Mesodermal cell (in vitro differentiated cells): ENCODE data around the gene PDLIM5.

ENCODE experiments used
- H3K27ac ChIP-seq: 2 replicates; pipeline ENCODE4 v1.7.0; 2013; ENCODE audit warnings: mild to moderate bottlenecking, low read depth, low read length, moderate library complexity; ENCODE audit not compliant: severe bottlenecking
- H3K36me3 ChIP-seq: 2 replicates; pipeline ENCODE4 v1.7.1; 2013; ENCODE audit warnings: mild to moderate bottlenecking, low read length, moderate library complexity; ENCODE audit not compliant: control insufficient read depth, insufficient read depth
- H3K4me1 ChIP-seq: one replicate; pipeline ENCODE4 v1.7.1; 2013; ENCODE audit warnings: mild to moderate bottlenecking, low read length; ENCODE audit not compliant: insufficient read depth, control insufficient read depth, poor library complexity, severe bottlenecking
- H3K4me3 ChIP-seq: 2 replicates; pipeline ENCODE4 v1.7.0; 2013; ENCODE audit warnings: low read length, control low read depth, mild to moderate bottlenecking; ENCODE audit not compliant: insufficient read depth, poor library complexity, severe bottlenecking; ENCODE audit errors: extremely low read depth
- H3K9me3 ChIP-seq: 2 replicates; pipeline ENCODE4 v1.7.1; 2013; ENCODE audit warnings: mild to moderate bottlenecking, low read length, moderate library complexity; ENCODE audit not compliant: control insufficient read depth
- WGBS, 2 experiments: methylation state at CpG; one replicate each; pipeline ENCODE4 v1.1.5; 2013; ENCODE audit warnings: missing lambda C conversion rate in 2 of 2; ENCODE audit not compliant: insufficient coverage in 2 of 2; 5-methylcytosine and 5-hydroxymethylcytosine counted together

The PDLIM5 gene

DNA sequence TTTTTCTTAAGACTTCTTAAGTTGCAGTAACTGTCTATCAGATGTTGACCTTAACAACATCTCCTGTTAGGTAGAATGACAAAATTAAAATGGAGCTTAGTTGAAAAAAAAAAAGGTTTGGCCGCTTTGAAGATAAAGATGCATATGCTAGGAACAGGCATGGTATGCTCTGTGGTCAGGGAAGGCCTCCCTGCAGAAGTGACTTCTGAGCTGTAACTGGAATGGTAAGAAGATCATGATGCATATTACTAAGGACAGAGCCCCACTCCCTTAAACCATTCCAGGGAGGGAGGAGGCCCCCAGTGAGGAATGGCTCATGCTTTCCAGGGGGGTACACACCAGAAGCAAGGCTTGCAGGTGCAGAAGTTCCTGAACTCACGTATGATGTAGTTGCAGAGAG, 43.7 kb downstream of the PDLIM5 start:
- no peak overlapping the region for H3K4me3 ChIP-seq
- peaks cover 12% of the 10 kb centered on the region for H3K36me3 ChIP-seq
- no peaks in the 10 kb centered on the region for H3K4me1 ChIP-seq
- no peaks in the 10 kb centered on the region for H3K9me3 ChIP-seq
- WGBS, 2 experiments = 86 to 94% methylated on average over 2 of the region's 2 CpGs
- no peak overlapping the region for H3K27ac ChIP-seq

DNA sequence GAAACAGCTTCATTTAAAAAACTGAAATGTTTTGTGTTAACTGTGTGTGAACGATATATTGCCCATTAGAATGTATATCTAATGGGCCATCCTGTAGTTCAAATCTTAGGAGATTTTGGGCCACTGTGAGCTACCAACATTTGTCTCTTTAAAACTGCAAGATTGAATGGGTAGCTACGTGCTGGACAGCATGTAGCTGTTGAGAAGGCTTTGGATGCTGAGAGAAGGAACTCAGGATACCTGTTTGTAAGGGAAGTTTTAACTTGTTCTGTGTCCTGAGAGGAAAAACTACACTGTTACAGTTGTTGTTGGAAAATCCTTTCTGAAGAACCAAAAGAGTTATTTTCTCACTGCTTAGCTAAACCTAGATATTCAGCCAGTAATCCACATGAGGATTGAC, 45.9 kb downstream of the PDLIM5 start:
- H3K27ac ChIP-seq = no peak overlapping the region
- H3K9me3 ChIP-seq = no peaks in the 10 kb centered on the region
- H3K4me1 ChIP-seq = no peaks in the 10 kb centered on the region
- no peak overlapping the region for H3K4me3 ChIP-seq
- H3K36me3 ChIP-seq = peaks cover 17% of the 10 kb centered on the region
- 91 to 100% methylated on average over 1 to 2 of the region's 2 CpGs for WGBS, 2 experiments

DNA sequence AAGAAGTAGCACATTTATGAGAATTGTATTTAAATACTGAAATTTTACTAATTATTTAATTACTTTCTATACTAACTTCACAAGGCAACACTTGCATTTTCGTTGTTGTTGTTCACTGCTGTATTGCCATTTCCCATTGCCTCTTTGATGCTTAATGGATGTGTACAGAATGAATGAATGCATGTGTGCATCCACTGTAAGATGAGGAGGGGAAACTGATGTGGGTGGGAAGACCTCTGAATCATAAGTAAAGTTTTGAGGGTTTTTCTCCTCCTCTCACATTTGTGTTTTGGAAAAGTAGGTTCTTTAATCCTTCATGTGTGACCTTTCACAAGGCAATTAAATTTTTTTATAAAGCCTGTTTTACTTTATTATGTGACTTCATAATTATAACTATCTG, 46.8 kb downstream of the PDLIM5 start:
- no peaks in the 10 kb centered on the region for H3K4me1 ChIP-seq
- H3K36me3 ChIP-seq = peaks cover 17% of the 10 kb centered on the region
- 100% methylated on average over 1 of the region's 1 CpG; no CpG with 5 or more reads in 1 of the 2 experiments for WGBS, 2 experiments
- H3K4me3 ChIP-seq = no peak overlapping the region
- no peaks in the 10 kb centered on the region for H3K9me3 ChIP-seq
- no peak overlapping the region for H3K27ac ChIP-seq

DNA sequence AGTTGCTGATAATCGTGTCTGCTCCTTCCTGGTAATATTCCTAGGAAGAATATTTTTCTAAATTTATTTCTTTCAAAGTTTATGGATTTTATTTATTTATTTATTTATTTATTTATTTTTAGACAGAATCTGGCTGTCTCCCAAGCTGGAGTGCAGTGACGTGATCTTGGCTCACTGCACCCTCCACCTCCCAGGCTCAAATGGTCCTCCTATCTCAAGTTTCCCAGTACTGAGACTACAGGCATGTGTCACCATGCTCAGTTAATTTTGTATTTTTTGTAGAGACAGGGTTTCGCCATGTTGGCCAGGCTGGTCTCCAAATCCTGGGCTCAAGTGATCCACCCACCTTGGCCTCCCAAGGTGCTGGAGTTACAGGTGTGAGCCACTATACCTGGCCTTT, 48.9 kb downstream of the PDLIM5 start:
- no peaks in the 10 kb centered on the region for H3K9me3 ChIP-seq
- H3K27ac ChIP-seq = no peak overlapping the region
- no peak overlapping the region for H3K4me3 ChIP-seq
- H3K4me1 ChIP-seq = no peaks in the 10 kb centered on the region
- H3K36me3 ChIP-seq = peaks cover 9% of the 10 kb centered on the region
- 85 to 100% methylated on average over 1 to 2 of the region's 3 CpGs for WGBS, 2 experiments

DNA sequence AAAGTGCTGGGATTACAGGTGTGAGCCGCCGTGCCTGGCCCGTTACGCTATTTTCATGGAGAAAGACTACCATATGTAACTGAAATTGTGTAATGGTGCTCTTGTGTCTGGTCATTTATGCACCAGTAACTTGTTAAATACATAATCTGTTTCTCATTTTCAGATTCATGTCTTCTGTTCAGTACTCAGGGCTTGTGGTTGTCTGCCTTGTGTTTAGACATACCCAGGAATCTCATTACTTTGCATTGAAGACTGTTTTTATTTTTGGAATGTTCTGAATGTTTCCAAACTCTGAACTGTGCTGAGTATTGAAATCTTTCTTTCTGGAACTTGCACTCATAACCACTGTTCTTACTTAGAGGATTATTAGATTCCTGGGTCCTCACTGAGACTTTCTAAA, 52.8 kb downstream of the PDLIM5 start:
- H3K4me1 ChIP-seq = peaks cover 8% of the 10 kb centered on the region
- H3K27ac ChIP-seq = no peak overlapping the region
- no peaks in the 10 kb centered on the region for H3K9me3 ChIP-seq
- no peak overlapping the region for H3K4me3 ChIP-seq
- WGBS, 2 experiments = 93% methylated on average over 3 of the region's 4 CpGs; no CpG with 5 or more reads in 1 of the 2 experiments
- peaks cover 9% of the 10 kb centered on the region for H3K36me3 ChIP-seq

DNA sequence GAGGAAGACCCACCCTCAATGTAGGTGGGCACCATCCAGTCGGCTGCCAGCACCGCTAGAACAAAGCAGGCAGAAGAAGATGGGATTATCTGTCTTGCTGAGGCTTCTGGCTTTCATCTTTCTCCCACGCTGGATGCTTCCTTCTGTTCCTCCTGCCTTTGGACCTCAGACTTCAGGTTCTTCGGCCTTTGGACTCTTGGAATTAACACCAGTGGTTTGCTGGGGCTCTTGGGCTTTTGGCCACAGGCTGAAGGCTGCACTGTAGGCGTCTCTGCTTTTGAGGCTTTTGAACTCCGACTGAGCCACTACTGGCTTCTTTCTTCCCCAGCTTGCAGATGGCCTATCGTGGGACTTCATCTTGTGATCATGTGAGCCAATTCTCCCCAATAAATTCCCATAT, 55.1 kb downstream of the PDLIM5 start:
- no peak overlapping the region for H3K27ac ChIP-seq

DNA sequence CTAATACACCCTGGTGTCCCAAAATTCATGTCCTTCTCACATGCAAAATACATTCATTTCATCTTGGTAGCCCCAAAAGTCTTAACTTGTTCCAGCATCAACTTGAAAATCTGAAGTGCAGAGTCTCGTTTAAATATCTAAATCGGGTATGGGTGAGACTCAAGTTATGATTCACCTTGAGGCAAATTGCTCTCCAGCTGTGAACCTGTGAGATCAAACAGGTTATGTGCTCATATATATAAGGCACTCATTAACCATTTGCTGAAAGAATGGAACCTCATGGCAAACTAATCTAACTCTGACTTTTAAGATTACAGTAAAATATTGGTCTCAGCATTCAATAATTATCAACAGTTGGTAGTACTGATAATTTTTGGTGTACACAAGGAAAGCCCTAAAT, 55.5 kb downstream of the PDLIM5 start:
- Histone ChIP-seq H3K27ac (no peak overlapping the region), H3K4me3 (no peak overlapping the region), H3K4me1 (peaks cover 8% of the 10 kb centered on the region), H3K9me3 (no peaks in the 10 kb centered on the region), H3K36me3 (peaks cover 11% of the 10 kb centered on the region)
- 100% methylated on average over 1 to 2 of the region's 2 CpGs for WGBS, 2 experiments

More for the DNA sequence above, 55.1 kb downstream of the PDLIM5 start:
- 92 to 98% methylated on average over 4 to 6 of the region's 7 CpGs for WGBS, 2 experiments
- Histone ChIP-seq H3K4me3 (no peak overlapping the region), H3K4me1 (peaks cover 8% of the 10 kb centered on the region), H3K9me3 (no peaks in the 10 kb centered on the region), H3K36me3 (peaks cover 11% of the 10 kb centered on the region)

DNA sequence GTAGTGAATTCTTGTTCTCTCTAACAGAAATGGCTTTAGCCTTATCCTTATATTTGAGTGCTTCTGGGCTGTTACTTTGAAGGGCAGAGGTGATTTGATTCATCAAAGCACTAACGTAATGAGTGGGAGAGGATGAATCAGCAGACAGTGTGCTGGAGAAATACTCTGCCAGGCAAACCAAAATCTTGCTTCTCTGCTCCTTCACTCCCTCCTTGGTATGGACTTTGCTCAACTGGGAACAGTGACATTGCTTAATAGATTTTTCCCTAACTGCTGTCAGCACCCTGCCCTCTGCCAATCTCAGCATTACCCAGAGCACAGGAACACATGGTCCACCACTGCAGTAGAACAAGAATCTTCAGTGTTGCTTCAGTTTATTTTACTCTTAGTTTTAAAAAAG, 56.0 kb downstream of the PDLIM5 start:
- Histone ChIP-seq H3K4me3 (no peak overlapping the region), H3K4me1 (peaks cover 8% of the 10 kb centered on the region), H3K36me3 (peaks cover 11% of the 10 kb centered on the region), H3K27ac (no peak overlapping the region), H3K9me3 (no peaks in the 10 kb centered on the region)
- 83 to 100% methylated on average over 1 of the region's 1 CpG for WGBS, 2 experiments

DNA sequence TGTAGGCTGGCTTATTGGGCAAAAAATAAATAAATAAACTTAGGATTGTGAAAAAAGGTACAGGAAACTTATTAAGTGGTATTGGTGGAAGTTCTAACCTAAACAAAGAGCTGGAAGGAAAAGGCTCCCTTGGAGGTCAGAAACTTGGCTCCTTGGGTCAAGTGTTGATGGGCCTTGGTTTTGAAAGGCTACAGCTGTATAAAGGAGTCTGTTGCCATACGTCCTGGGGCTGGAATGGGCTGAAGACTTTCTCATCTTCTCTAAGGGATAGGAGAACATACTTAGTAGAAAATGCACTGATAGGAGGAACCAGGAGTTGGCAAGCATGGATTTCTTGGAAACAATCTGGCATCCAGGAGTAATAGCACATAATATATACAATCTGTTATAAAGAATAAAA, 56.6 kb downstream of the PDLIM5 start:
- Histone ChIP-seq H3K4me1 (peaks cover 8% of the 10 kb centered on the region), H3K9me3 (no peaks in the 10 kb centered on the region), H3K27ac (no peak overlapping the region), H3K4me3 (no peak overlapping the region), H3K36me3 (peaks cover 11% of the 10 kb centered on the region)
- WGBS, 2 experiments = no CpG with 5 or more reads among the region's 1 CpG

DNA sequence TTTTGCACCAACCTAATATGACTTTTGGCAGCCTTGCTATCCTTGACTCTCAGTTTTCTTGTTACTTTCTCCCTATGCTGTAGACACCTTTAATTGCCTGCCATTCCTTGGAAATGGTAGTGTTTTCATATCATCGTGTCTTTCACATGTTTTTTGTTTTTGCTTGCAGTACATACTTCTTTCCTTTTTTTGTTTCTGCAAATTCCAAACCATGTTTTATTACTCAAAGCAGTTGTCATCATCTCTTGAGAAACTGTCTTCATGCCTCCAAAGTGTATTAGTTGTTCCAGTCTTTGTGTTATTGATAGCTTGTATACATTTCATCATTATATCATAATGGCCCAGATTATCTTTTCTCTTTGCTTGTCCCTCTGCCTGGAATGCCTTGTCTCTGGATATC, 57.1 kb downstream of the PDLIM5 start:
- WGBS, 2 experiments = 88 to 100% methylated on average over 1 of the region's 1 CpG
- H3K36me3 ChIP-seq = peaks cover 11% of the 10 kb centered on the region
- H3K27ac ChIP-seq = no peak overlapping the region
- H3K4me3 ChIP-seq = no peak overlapping the region
- peaks cover 8% of the 10 kb centered on the region for H3K4me1 ChIP-seq
- no peaks in the 10 kb centered on the region for H3K9me3 ChIP-seq

DNA sequence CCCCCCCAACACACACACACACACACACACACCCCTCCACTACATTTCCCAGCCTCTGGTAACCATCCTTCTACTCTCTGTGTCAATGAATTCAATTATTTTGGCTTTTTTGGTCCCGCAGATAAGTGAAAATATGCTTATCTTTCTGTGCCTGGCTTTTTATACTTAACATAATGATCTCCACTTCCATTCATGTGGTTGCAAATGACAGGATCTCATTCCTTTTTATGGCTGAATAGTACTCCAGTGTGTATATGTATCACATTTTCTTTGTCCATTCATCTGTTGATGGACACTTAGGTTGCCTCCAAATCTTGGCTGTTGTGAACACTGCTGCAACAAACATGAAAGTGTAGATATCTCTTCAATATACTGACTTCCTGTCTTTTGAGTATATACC, 59.8 kb downstream of the PDLIM5 start:
- Histone ChIP-seq H3K4me3 (no peak overlapping the region), H3K9me3 (no peaks in the 10 kb centered on the region), H3K27ac (no peak overlapping the region), H3K36me3 (peaks cover 11% of the 10 kb centered on the region), H3K4me1 (peaks cover 12% of the 10 kb centered on the region)
- no CpG with 5 or more reads among the region's 1 CpG for WGBS, 2 experiments
